SHP77 treated with DMSO at 0.1 percent for 48 hours (cell line): ENCODE results near the gene OPALIN.
"Not testable (repeated sequence)": the region's sequence is repeated elsewhere in the genome, so short reads cannot be mapped to it uniquely, and the experiment has no call there.

Experiments used
- DNase-seq: peaks from one replicate; lab custom pipeline; 2025; lab: John Stamatoyannopoulos, UW

OPALIN gene

DNA sequence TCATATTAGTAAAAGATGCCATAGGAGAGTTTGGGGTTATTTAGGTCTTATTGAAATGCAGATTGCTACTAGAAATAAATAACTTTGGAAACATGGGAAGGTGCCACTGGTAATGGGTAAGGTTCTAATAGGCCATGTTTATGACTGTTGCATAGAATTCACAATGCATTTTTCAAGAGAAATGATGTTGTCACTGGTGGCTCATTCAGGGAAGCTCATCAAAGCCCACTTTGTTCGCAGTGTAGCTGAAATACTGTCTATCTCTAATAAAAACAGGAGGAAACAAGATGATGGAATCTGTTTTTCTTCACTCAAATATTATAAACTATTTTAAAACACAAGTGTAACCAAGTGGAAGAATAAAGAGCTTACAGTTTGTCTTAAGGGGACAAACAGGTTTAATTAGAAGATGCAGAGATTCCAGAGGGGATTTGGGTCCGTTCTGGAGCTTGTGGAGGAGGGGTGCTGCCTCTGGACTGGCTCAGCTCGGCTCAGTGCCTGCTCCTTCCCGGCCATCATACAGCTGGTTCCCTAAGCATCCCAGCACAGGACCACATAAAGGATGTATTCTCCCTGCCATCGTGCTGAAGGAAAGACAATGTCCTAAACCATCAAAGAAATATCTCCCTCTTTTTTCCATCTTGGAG, 20.4 kb downstream of the OPALIN start:
- DNase-seq = no peak

DNA sequence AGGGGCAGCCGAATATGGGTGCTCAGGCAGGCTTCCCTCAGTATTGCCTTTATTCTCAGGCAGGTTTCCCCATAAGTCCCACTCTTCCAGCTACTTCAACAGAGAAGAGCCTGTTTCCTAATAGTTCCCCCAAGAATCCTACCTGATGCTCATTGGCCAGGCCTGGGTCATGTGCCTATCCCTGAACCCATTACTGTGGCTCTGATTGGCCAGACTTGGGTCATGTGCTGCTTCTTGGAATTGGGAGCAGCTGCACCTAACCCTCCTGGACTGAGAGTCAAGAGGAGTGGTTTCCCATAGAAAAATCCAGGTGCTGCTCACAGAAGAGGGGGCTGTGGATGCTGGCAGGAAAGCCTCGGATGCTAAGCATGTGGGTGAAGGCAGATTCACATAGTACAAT, 21.7 kb downstream of the OPALIN start:
- no peak for DNase-seq

DNA sequence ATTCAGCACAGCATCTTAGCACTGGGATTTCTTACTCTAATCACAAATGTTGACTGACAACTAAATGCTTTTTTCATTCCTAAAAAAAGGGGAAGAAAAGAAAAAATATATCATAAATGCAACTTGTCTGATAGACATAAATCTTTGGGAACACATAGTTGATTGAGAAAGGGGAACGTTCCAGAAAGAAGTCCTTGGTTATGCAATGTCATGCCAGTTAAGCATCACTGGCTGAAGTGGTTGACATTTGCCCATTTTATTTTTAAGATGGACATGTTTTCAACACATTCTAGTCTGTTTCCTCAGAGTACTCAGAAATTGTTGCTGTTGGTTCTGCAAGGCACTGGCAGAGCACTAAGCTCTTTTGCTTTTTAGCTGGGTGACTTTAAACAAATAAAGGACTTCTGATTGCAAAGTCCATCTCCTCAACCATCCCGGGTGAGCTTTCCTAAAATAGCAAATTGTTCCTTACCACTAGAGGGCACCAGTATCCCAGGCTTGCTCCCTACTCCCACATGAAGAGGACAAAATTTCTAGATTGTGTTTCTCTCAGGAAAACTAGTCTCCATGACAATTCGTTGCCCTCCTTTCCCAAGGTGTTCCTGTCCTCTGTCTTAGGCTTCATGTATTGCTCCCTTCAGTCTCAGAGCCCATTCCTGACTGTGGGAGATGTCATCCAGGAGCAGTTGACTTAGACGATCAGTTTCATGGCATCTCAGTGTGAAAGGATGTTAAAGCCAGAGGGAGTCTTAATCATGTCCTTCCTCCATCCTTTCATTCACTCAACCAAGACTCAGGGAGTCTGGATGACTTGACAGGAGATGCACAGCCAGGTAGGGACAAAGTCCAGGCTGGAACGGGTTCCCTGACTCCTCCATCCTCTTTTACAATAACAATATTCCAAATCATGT, 23.9 kb downstream of the OPALIN start:
- DNase-seq = no peak

DNA sequence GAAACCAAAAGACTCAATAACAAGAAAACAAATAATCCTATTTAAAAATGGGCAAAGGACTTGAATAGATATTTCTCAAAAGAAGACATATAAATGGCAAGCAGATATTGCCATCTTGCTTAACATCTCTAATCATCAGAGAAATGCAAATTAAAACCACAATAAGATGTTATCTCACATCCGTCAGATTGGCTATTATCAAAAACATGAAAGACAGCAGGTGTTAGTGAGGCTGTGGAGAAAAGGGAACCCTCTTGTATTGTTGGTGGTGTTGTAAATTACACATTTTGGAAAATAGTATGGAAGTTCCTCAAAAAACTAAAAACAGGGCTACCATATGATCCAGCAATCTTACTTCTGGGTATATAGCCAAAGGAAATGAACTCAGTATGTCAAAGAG, 25.7 kb downstream of the OPALIN start:
- DNase-seq = no peak

DNA sequence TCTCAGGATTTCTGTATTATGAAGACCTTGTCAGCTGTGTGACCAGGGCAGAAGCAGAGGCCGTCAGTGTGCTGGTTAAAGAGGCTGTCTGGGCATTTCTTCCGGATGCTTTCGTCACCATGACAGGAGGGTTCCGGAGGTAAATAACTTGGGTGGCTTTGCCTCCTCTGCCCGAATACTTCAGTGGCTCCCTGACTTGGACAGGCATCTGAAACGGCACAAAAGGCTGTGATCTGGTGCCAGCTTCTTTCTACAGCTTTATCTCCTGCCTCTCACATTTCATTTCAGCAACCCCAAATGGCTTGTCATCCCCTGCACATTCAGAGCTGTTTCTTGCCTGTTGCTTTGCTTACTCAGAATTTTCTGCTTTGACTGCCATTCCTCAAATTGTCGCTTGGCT, 31.3 kb downstream of the OPALIN start:
- DNase-seq = no peak

DNA sequence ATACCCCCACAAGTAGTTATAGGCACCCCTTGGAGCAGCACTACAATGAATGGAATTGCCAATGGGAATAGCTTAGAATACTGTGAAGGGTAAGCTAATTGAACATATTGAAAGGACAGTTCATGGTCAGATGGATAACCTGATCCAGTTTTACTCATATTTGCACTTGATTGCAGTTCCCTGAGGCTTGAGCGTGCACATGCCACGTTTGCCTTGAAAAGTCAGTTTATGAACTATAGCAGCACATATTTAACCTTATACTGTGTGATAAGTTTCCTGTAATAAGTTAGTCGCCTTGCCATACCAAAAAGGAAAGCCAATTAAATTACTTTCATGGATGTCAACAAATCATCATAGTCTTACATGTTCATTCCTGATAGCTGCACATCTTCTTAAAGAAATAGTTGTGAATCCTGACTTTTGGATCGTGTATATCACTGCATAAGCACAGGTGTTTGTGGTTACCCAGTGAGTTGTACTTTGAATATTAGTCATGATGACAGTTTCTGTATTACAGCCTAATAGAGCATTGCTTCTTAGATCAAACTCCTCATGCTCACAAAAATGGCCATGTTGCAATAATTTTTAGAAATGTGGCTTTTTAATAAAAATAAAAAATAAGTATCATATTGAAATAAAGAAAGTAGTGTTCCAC, 33.0 kb downstream of the OPALIN start:
- DNase-seq = no peak

DNA sequence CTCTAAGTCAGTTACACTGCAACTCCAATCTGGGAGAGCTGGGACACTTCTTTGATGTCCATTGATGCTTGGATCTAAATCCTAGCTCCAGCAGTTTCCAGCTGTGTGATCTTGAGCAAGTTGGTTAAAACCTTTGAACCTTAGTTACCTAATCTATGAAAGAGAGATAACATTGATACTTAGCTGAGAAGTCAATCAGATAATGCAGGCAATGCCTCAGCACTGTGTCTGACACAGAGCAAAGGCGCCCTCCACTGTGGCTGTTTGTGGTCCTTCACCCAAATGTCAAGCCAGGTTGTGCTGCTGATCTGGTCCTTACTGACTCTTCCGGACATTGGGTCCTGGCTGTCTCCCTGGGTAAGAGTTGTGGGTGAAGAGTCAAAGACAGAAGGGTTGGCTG, 34.4 kb downstream of the OPALIN start:
- DNase-seq = no peak

DNA sequence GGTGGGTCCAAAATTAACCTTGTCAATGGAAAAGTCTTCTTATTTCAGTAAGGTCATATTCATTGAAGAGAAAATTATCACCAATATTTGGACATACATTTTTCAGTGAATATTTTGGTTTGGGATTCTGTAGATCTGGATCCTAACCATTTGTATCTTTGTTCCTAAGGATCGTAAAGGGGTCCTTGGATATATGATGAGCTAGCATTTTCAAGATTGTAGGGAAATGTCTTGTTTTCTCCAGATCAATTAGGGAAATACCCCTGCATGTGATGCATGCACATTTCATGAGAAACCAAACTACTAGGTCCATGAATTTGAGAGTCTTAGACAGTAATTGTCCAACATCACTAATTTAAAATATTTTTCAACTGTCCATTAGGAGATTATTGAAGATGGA, 36.5 kb downstream of the OPALIN start:
- DNase-seq = no peak

DNA sequence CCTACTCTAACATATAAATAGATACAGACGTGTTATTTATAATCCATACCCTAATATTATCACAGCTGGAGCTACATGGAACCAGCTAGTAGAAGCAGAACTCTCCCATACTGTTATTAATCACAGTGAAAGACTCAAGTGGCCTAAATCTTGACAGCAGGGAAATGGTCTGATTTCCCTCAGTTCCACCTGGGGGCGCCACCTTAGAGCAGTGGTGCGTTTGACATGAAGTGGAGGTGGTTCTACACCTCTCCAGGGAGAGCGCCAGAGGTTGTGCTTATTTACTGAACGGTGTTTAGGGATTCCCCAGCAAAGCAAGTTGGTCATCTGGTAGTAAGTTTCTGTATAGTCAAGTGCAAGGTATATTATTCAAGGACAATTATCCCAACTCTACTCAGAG, 37.0 kb downstream of the OPALIN start:
- DNase-seq = no peak

DNA sequence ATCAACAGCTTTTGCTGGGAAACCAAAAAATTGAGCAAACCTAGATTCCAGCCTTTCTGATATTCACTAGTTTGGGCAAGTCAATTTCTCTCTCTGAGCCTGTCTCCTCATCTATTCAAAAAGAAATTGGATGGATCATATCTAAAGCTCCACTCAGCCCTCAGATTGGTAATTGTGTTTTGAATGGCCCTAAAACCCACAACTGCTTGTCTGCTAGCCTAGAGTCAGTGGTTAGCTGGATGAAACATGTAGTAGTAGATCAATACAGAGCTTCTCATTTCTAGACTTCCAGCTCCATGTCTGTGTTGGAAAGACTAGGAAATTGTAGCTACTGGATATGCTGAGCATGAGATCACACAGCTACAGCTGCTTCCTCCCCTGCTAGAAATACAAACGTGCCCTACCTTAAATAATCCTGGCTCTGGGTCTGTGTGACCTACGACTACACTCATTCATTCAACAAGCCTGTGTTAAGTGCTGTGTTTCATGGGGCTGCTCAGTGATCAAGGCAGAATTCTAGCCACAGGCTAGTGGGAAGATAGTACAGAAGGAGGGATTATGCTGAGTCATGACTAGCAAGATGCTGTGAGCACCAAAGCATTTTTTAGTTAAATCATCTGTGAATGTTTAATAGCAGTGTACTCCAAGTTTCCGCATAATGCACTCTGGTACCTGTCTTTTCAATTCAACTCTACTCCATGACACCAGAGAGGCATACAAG, 38.9 kb downstream of the OPALIN start:
- DNase-seq = peak; percentile 46

DNA sequence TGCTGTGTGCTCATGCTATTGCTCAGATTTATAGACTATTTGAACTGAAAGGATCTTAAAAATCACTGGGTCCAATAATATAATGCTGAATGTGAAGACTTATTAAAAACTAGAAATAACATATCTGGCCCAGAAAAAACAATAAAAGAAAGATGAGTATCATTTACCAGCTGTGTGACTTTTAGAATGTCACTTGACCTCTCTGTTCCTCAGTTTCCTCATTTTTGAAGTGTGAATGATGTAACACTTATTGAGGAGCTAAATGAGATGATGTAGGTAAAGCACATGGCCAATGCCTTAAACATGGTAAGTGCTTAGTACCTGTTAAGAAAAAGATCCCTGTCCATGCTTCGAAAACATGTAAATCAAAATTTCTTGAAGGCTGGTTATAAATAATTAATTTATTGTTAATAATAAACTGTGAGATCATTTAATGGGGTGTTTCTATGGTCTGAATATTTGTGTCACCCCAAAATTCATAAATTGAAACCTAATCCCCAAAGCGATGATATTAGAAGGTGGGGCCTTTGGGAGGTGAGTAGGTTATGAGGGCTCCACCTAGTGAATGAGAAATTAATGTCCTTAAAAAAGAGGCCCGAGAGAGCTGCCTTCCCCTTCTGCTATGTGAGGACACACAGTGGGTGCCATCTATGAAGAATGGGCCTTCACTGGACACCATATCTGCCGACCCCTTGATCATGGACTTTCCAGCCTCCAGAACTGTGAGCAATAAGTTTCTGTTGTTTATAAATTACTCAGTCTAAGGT, 41.6 kb downstream of the OPALIN start:
- DNase-seq = no peak

DNA sequence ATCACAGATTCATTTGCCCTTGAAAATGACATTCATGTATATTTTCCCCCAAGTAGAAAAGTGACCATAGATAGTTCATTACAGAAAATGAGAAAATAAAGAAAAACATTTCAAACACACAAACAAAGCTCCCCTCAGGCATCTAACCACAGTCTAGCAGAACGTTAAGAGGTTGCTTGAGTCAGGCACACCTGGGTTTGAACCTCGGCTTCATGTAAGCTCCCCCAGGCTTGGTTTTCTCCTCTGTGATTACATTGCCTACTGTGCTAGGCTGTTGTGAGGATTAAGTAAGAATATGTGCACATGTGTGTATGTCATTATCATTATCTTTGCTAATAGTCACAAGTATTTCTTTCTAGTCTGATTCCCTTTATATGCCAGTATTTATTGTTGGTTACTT, 45.5 kb downstream of the OPALIN start:
- DNase-seq = no peak

DNA sequence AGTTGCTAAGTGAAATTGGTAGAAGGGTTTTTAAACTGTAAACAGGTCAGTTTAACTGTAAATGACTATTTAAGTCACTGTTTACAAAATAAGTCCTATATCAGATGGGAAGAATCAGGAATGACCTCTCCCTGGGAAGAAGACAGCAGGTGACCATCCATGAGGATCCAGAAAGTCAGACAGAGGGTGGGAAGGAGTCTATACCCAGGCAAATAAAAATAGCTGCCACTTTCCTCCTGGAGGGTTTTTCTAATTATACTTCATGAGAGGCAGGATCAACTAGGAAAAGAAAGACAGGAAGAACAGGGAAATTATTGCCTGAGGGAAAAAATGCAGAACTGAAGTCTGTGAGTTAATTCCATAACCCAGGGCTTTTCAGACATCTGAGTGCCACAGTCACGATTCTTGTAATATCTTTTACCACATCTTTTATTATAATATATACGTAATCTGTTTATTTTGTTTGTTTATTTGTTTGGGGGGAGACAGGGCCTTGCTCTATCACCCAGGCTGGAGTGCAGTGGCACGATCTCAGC, 47.6 kb downstream of the OPALIN start:
- DNase-seq = no peak

DNA sequence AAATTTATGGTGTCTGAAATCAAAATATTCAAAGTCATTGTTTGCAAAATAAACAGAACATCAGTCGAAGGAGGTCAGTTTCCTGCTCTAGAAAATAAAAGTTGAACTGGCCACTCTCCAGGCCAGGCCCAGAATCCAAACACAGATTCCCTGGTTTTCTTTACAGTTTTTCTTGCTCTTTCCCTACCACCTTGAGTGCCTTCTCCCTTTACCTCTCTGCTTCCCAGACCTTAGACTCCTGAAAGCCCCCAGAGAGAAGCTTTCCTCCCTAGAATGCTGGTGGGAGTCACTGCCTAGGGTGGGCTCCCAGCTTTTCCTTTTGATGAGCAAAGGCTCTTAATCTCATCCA, 48.5 kb downstream of the OPALIN start:
- DNase-seq = no peak

DNA sequence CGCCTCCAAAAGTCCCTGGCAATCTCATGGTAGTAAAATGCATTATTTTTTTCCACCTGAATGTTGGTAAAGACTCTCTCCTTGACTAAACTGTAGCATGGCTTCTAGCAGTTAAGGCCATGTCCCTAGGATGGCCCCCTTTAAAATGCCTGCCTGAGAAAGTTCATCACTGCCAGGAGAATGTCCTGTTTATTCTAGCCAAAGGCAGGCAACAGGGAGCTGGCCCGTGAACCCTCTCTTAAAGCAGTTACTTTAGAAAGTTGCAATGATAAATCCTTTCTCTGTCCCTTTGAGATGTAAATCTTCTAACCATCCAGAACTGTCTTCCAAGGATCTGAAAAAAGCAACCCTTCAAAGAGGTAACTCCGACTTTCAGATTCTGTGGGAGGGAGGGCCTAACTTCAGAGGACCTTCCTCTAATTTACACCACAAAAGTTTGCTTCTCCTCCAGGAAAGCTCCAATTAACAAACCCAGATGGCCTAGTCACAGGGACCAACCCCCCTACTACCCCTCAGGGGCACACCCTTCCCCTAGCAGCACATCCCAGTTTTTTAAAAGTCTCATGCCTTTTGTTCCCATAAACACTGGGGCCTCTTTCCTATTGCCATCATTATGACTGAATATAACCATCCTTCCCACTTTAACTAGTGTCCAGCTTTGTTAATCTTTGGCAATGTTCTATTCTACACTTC, 49.0 kb downstream of the OPALIN start:
- no peak for DNase-seq

DNA sequence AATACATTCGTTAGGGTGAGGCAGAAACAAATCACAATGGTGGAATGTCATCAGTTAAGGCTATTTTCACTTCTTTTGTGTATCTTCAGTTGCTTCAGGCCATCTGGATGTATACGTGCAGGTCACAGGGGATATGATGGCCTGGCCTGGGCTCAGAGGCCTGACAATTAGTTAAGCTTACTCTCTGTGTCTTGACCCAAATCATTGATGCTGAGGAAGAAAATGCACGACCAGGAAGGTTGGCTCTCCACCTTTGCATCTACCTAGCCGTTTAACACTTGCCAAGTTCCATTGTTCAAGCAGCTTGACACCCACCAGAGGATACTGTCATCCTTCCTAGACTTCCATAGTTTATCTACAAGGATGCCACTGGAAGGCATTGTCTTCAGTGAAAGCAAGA, 49.9 kb downstream of the OPALIN start:
- DNase-seq = not testable (repeated sequence)

DNA sequence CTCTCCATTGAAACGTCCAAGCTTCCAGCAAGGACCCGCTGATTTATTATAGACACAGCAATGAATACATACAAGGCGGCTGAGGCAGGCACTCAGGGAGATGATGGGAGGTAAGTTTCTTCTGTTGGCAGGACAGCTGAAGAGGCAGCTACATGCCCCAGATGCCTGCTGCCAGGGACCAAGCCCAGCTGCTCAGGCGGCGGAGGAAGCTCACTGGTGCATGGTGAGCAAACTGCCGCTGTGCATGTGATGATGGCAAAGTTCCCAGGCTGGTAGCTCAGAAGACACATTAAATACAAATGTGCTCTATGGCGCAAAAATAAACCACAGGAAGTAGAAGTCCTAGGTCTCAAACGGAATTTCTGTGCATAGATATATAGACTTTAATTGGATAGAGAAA, 52.3 kb downstream of the OPALIN start:
- peak; percentile 80 for DNase-seq

DNA sequence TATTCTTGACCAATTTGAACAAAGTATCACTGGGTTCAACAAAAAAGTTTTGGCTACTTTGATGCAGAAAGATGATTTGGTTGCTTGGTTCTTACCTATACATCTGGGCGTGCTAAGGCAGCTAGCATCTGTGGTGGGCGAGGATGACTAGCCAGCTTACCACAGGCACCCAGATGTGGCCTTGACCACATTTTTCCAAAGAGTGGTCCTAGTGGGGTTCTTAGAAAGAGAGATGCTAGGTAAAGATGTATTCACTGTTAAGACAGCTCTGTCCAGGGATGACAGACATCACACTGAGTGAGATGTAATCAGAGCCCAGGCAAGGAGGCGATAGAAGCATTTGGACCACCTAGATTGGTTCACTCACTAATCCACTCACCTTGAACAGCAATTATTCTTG, 53.8 kb downstream of the OPALIN start:
- DNase-seq = no peak

DNA sequence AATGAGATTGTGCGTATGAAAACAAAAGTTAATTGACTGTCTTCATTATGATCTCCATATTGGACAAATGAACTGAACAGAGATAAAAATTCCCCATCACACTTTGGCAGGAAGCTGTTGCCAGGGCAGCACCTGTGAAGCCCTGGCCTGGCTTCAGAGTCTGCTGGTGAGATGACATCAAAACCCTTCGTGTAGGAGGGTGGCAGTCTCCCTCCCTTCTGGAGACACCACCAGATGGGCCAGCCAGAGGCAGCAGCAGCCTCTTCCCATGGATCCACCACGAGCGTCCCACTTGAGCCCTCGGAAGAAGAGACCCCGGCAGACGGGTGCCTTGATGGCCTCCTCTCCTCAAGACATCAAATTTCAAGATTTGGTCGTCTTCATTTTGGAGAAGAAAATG, 54.6 kb downstream of the OPALIN start, which contains the start of gene DNTT:
DNTT (plus strand) TSS at position 205 of the 400 bp plus-strand sequence; CDS start at position 269, 64 bp downstream.
- DNase-seq = no peak

DNA sequence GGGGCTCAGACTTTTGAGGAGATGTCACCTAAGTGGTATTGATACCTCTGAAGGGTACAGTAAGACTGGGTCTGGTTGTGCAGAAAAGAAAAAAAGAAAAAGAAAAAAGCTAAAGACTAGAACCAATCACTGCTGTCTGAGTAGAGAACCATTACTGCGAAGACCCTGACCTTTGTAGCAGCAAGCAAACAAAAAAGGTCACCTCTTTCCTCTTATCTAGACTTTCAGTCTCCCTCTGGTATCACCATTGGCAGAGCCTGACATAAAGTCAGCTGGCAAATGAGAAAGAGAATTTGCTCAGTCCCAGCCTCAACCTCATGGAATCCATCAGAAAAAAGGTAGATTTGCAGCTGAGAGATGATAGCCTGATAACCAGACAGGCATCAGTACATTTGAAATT, 57.2 kb downstream of the OPALIN start:
- no peak for DNase-seq

DNA sequence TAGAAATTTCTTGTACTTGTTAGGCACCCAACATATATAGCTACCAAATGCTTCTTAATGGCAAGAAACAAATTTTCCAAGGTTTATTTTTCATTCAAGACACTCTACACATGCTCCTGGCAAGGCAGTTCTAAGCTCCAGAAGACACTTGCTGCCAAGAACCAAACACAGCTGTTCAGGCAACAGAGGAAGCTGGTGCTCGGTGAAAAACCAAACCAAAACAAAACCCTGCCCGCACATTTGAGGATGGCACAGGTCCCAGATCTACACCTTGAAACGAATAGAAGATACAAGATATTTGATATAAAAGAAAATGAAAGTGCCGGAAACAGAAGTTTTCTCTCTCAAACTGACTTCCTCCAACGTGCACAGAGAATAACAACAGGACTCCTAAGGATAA, 59.4 kb downstream of the OPALIN start:
- no peak for DNase-seq
